Measurements from ENCODE around the gene INPP5A.

The INPP5A gene

GRCh38 chr10:132728321-132728720 lies 190.7 kb downstream of the INPP5A start:
- TF ChIP-seq CTCF (IDR thresholded peaks at IDR 0.05; ENCODE audit: borderline replicate concordance, control extremely low read depth, extremely low read depth, insufficient read depth, missing control alignments), result no peak
- no peak for DNase-seq (ENCODE audit: low spot score)
- in situ Hi-C loops (cut with MboI; ENCODE audit: low sequenced_read_pairs, unreplicated experiment), result no loop called here

GRCh38 chr10:132728741-132729140 lies 191.2 kb downstream of the INPP5A start:
- TF ChIP-seq CTCF (IDR thresholded peaks at IDR 0.05; ENCODE audit: borderline replicate concordance, control extremely low read depth, extremely low read depth, insufficient read depth, missing control alignments), result no peak
- DNase-seq (ENCODE audit: low spot score), result no peak
- in situ Hi-C loops (cut with MboI; ENCODE audit: low sequenced_read_pairs, unreplicated experiment), result no loop called here

- in situ Hi-C loops (cut with MboI; ENCODE audit: low sequenced_read_pairs, unreplicated experiment), result no loop called here
- no peak for TF ChIP-seq CTCF (IDR thresholded peaks at IDR 0.05; ENCODE audit: borderline replicate concordance, control extremely low read depth, extremely low read depth, insufficient read depth, missing control alignments)
- no peak for DNase-seq (ENCODE audit: low spot score)
Observed at GRCh38 chr10:132729810-132730572, 192.4 kb downstream of the INPP5A start.

- TF ChIP-seq CTCF (IDR thresholded peaks at IDR 0.05; ENCODE audit: borderline replicate concordance, control extremely low read depth, extremely low read depth, insufficient read depth, missing control alignments), result no peak
- in situ Hi-C loops (cut with MboI; ENCODE audit: low sequenced_read_pairs, unreplicated experiment), result no loop called here
Observed at GRCh38 chr10:132730573-132730953, 193.0 kb downstream of the INPP5A start.

GRCh38 chr10:132732518-132732917 lies 194.9 kb downstream of the INPP5A start:
- no peak for TF ChIP-seq CTCF (IDR thresholded peaks at IDR 0.05; ENCODE audit: borderline replicate concordance, control extremely low read depth, extremely low read depth, insufficient read depth, missing control alignments)
- in situ Hi-C loops (cut with MboI; ENCODE audit: low sequenced_read_pairs, unreplicated experiment), result no loop called here
- DNase-seq (ENCODE audit: low spot score), result no peak

More at GRCh38 chr10:132730573-132730953, 193.0 kb downstream of the INPP5A start:
- no peak for DNase-seq (ENCODE audit: low spot score)

- TF ChIP-seq CTCF (IDR thresholded peaks at IDR 0.05; ENCODE audit: borderline replicate concordance, control extremely low read depth, extremely low read depth, insufficient read depth, missing control alignments), result no peak
- no peak for DNase-seq (ENCODE audit: low spot score)
- in situ Hi-C loops (cut with MboI; ENCODE audit: low sequenced_read_pairs, unreplicated experiment), result no loop called here
Observed at GRCh38 chr10:132733926-132734325, 196.3 kb downstream of the INPP5A start.

Data from GM13976 (cell line).